ENCODE measurements around the gene ETFA. TPM values are rescaled to one million over a fixed set of nuclear protein-coding genes. Genes with fewer than 3 reads are reported as not detected.

The ETFA gene
- total and polyA plus RNA-seq, 12 donors = 103 to 541 (median 442) TPM

- Histone ChIP-seq H3K4me3 (no peak overlapping the region), H3K4me1 (peaks cover 0 to 15% (median 0%) of the 10 kb centered on the region in 9 donors), H3K9me3 (no peaks in the 10 kb centered on the region), H3K27ac (no peak overlapping the region), H3K36me3 (peaks cover 0 to 91% (median 48%) of the 10 kb centered on the region in 9 donors), H3K27me3 (no peaks in the 10 kb centered on the region)
- no peak for ATAC-seq
- intact Hi-C loops (cut with DNase I) = no loop called here
- no peak for DNase-seq
- 94 to 96% methylated on average over 1 of the region's 1 CpG for WGBS, 2 donors
- peak in 7 of 9 donors; percentile 32 to 50 (median 37) for TF ChIP-seq CTCF (IDR thresholded peaks at IDR 0.05)
These were observed 25.9 kb downstream of the ETFA start for GRCh38 chr15:76285241-76285825.

- 60% methylated on average over 3 of the region's 3 CpGs for WGBS, 2 donors
- no peaks in the 10 kb centered on the region for H3K27me3 ChIP-seq
- no peak overlapping the region for H3K4me3 ChIP-seq
- no peak overlapping the region for H3K27ac ChIP-seq
- peaks cover 0 to 15% (median 0%) of the 10 kb centered on the region in 9 donors for H3K4me1 ChIP-seq
- ATAC-seq (no peak), DNase-seq (no peak)
- H3K9me3 ChIP-seq = no peaks in the 10 kb centered on the region
- TF ChIP-seq CTCF (IDR thresholded peaks at IDR 0.05) = no peak
- intact Hi-C loops (cut with DNase I) = no loop called here
- peaks cover 0 to 100% (median 59%) of the 10 kb centered on the region in 9 donors for H3K36me3 ChIP-seq
These were observed 28.8 kb downstream of the ETFA start for GRCh38 chr15:76282465-76282864.

- WGBS, 2 donors = 96% methylated on average over 1 of the region's 1 CpG
- no peak overlapping the region for H3K27ac ChIP-seq
- no peak for TF ChIP-seq CTCF (IDR thresholded peaks at IDR 0.05)
- DNase-seq (no peak), ATAC-seq (no peak)
- H3K4me3 ChIP-seq = no peak overlapping the region
- H3K27me3 ChIP-seq = no peaks in the 10 kb centered on the region
- intact Hi-C loops (cut with DNase I) = loop anchor here in 2 of 10 donors (10.0 kb wide), 1 partner anchor 84 kb away; no protein-coding TSS in a partner anchor
- H3K4me1 ChIP-seq = peaks cover 0 to 4% (median 0%) of the 10 kb centered on the region in 9 donors
- no peaks in the 10 kb centered on the region for H3K9me3 ChIP-seq
- peaks cover 0 to 96% (median 46%) of the 10 kb centered on the region in 9 donors for H3K36me3 ChIP-seq
These were observed 32.6 kb downstream of the ETFA start for GRCh38 chr15:76278651-76279050.

- peaks cover 0 to 96% (median 51%) of the 10 kb centered on the region in 9 donors for H3K36me3 ChIP-seq
These were observed 36.4 kb downstream of the ETFA start for GRCh38 chr15:76274821-76275220.

More at GRCh38 chr15:76274821-76275220, 36.4 kb downstream of the ETFA start:
- peaks cover 0 to 4% (median 0%) of the 10 kb centered on the region in 9 donors for H3K4me1 ChIP-seq
- 86 to 92% methylated on average over 1 of the region's 1 CpG for WGBS, 2 donors
- TF ChIP-seq CTCF (IDR thresholded peaks at IDR 0.05) = no peak
- ATAC-seq (no peak), DNase-seq (no peak)
- H3K27ac ChIP-seq = no peak overlapping the region
- no peaks in the 10 kb centered on the region for H3K9me3 ChIP-seq
- intact Hi-C loops (cut with DNase I) = loop anchor here in 2 of 10 donors (10.0 kb wide), 1 partner anchor 80 kb away; no protein-coding TSS in a partner anchor
- no peak overlapping the region for H3K4me3 ChIP-seq
- no peaks in the 10 kb centered on the region for H3K27me3 ChIP-seq
